Hepatocyte (in vitro differentiated cells): ENCODE results near the gene NDFIP2.

Experiments
- CTCF ChIP-seq: fragments of 200-600 bp; sonication (generic); IDR thresholded peaks from 2 replicates; pipeline ENCODE4 v1.5.1; 2016; ENCODE audit warnings: antibody characterized with exemption, mild to moderate bottlenecking; ENCODE audit not compliant: poor library complexity
- EZH2 ChIP-seq: fragments of 200-600 bp; sonication (generic); IDR thresholded peaks from 2 replicates; pipeline ENCODE4 v1.6.1; 2016; ENCODE audit warnings: antibody characterized with exemption, mild to moderate bottlenecking, borderline replicate concordance
- EZH2phosphoT487 ChIP-seq: fragments of 200-600 bp; sonication (generic); IDR thresholded peaks from one replicate; pipeline ENCODE4 v1.6.1; 2018; ENCODE audit warnings: antibody characterized with exemption, mild to moderate bottlenecking, low read depth, moderate library complexity; ENCODE audit not compliant: unreplicated experiment, severe bottlenecking

- no peak for TF ChIP-seq CTCF
- TF ChIP-seq EZH2: no peak
- TF ChIP-seq EZH2phosphoT487: no peak
Observed at GRCh38 chr13:79527698-79528097, 46.7 kb downstream of the NDFIP2 start.
